K562 (cell line): ENCODE data around the gene KCNK6. TPM values are rescaled to one million over a fixed set of nuclear protein-coding genes. Genes with fewer than 3 reads are reported as not detected.

Experiments used
- ATAC-seq: fragments of 200-7000 bp; cut with Tn5 transposase; 3 replicates; pipeline ENCODE4 v1.9.1; 2020; ENCODE audit warnings: moderate library complexity
- BruUV-seq: library from RNA; stranded (reverse); fragments of 400-500 nt; replicated peaks from 2 replicates; lab custom pipeline; 2021; lab: Mats Ljungman, UMichigan
- CTCF ChIA-PET: fragments of 300-600 bp; formaldehyde crosslinking; extraction: SDS; loops from one replicate; lab custom pipeline; 2021; ENCODE audit warnings: low intra/inter-chr PET ratio; lab: Yijun Ruan, JAX
- POLR2A ChIA-PET: fragments of 300-600, 350-650 bp; sonication (Branson Sonifier 250); formaldehyde crosslinking; extraction: SDS; loops from one replicate; lab custom pipeline; 2021; ENCODE audit warnings: antibody characterized with exemption, inconsistent platforms; lab: Yijun Ruan, JAX
- DNase-seq, 4 experiments: peaks; one replicate each; pipeline versions ENCODE4 v3.0.0 to v3.0.0-alpha.2; 2011 to 2018; ENCODE audit warnings: low spot score in 3 of 4, mixed read lengths in 3 of 4; ENCODE audit errors: extremely low read depth in 1 of 4
- FAIRE-seq: peaks from 2 replicates; lab custom pipeline; 2011; peaks lifted over from hg19 to GRCh38; lab: Jason Lieb, UNC
- H2AFZ ChIP-seq: 2 replicates; pipeline ENCODE4 v1.6.0; 2011; ENCODE audit warnings: low read depth, low read length, control low read depth, inconsistent platforms
- H3K27ac ChIP-seq: fragments of 200-600 bp; 3 replicates; pipeline ENCODE4 v1.8.0; 2011; ENCODE audit warnings: low read depth, mild to moderate bottlenecking, control low read depth, inconsistent platforms, low read length, moderate library complexity, mixed read lengths; ENCODE audit errors: extremely low read depth
- H3K27me3 ChIP-seq, 2 experiments: fragments of 300-600 bp in 1 of 2; 2 replicates in 1 of 2; 3 replicates in 1 of 2; pipeline versions ENCODE4 v1.6.0 to v1.8.0; 2011; ENCODE audit warnings: inconsistent platforms in 2 of 2, low read length in 2 of 2, mild to moderate bottlenecking in 1 of 2, mixed read lengths in 1 of 2, moderate library complexity in 1 of 2; ENCODE audit not compliant: control insufficient read depth in 2 of 2, insufficient read depth in 2 of 2
- H3K36me3 ChIP-seq: fragments of 300-600 bp; 3 replicates; pipeline ENCODE4 v1.8.0; 2011; ENCODE audit warnings: mild to moderate bottlenecking, low read length, inconsistent platforms; ENCODE audit not compliant: control insufficient read depth, insufficient read depth
- H3K4me1 ChIP-seq, 2 experiments: fragments of 200-600 bp in 1 of 2; replicated peaks in 1 of 2; 2 replicates in 1 of 2; 3 replicates in 1 of 2; pipeline versions ENCODE4 v1.5.1 to v1.8.0; 2011; ENCODE audit warnings: inconsistent platforms in 2 of 2, low read length in 2 of 2, mild to moderate bottlenecking in 1 of 2, mixed read lengths in 1 of 2, moderate library complexity in 1 of 2; ENCODE audit not compliant: control insufficient read depth in 2 of 2, insufficient read depth in 2 of 2
- H3K4me2 ChIP-seq: 2 replicates; pipeline ENCODE4 v1.6.1; 2011; ENCODE audit warnings: low read length, control low read depth, inconsistent platforms, mixed read lengths; ENCODE audit not compliant: insufficient read depth
- H3K4me3 ChIP-seq: fragments of 200-600 bp; sonication (generic), shearing (Covaris generic); 2 replicates; pipeline ENCODE4 v1.5.1; 2016; ENCODE audit warnings: control low read depth, inconsistent platforms
- H3K79me2 ChIP-seq: fragments of 200-600 bp; 3 replicates; pipeline ENCODE4 v1.8.0; 2011; ENCODE audit warnings: low read length, inconsistent platforms; ENCODE audit not compliant: control insufficient read depth, insufficient read depth
- H3K9ac ChIP-seq, 2 experiments: 2 replicates each; pipeline versions ENCODE4 v1.6.0 to v1.6.1; 2011; ENCODE audit warnings: low read depth in 2 of 2, low read length in 2 of 2, control low read depth in 1 of 2, inconsistent platforms in 1 of 2, mild to moderate bottlenecking in 1 of 2, mixed read lengths in 1 of 2; ENCODE audit not compliant: insufficient read depth in 1 of 2
- H3K9me1 ChIP-seq: one replicate; pipeline ENCODE4 v1.6.0; 2011; ENCODE audit warnings: inconsistent platforms, mild to moderate bottlenecking, low read length, moderate library complexity; ENCODE audit not compliant: control insufficient read depth, insufficient read depth
- H3K9me3 ChIP-seq: replicated peaks from 2 replicates; pipeline ENCODE4 v1.5.1; 2011; ENCODE audit warnings: low read depth, low read length, inconsistent platforms; ENCODE audit not compliant: control insufficient read depth, insufficient read depth
- H4K20me1 ChIP-seq: replicated peaks from 2 replicates; pipeline ENCODE4 v1.6.1; 2011; ENCODE audit warnings: low read length, inconsistent platforms, mixed read lengths; ENCODE audit not compliant: control insufficient read depth, insufficient read depth
- BCL6 ChIP-seq: fragments of 250-450 bp; sonication (Bioruptor Pico); IDR thresholded peaks from 2 replicates; pipeline ENCODE4 v1.4.0; 2020
- EGR1 ChIP-seq: fragments of 450-650 bp; conservative IDR thresholded peaks from 2 replicates; pipeline ENCODE4 v1.6.1; 2017; ENCODE audit warnings: mild to moderate bottlenecking
- EP400 ChIP-seq: fragments of 450-650 bp; IDR thresholded peaks from 2 replicates; pipeline ENCODE4 v1.6.1; 2017; ENCODE audit warnings: antibody characterized with exemption, mild to moderate bottlenecking, moderate library complexity
- HDGF ChIP-seq: fragments of 450-650 bp; IDR thresholded peaks from 2 replicates; pipeline ENCODE4 v1.6.1; 2016
- HMGXB4 ChIP-seq: sonication (generic); formaldehyde crosslinking; IDR thresholded peaks from 2 replicates; pipeline ENCODE4 v1.8.1; 2023; ENCODE audit warnings: mild to moderate bottlenecking, missing genetic modification reagents
- MNT ChIP-seq, 2 experiments: fragments of 450-650 bp; conservative IDR thresholded peaks; 2 replicates each; pipeline ENCODE4 v1.6.1; 2017; ENCODE audit warnings: mild to moderate bottlenecking in 2 of 2, moderate library complexity in 2 of 2
- PHF8 ChIP-seq: fragments of 200-600 bp; sonication (generic); IDR thresholded peaks from 2 replicates; pipeline ENCODE4 v1.6.1; 2012; ENCODE audit warnings: mixed run types, mild to moderate bottlenecking, inconsistent platforms, low read length, moderate library complexity, borderline replicate concordance
- PML ChIP-seq: IDR thresholded peaks from 2 replicates; pipeline ENCODE4 v1.6.1; 2012; ENCODE audit warnings: low read length, inconsistent platforms
- SMARCA4 ChIP-seq: fragments of 450-650 bp; IDR thresholded peaks from 2 replicates; pipeline ENCODE4 v1.6.1; 2016
- SUPT5H ChIP-seq: fragments of 450-650 bp; IDR thresholded peaks from 2 replicates; pipeline ENCODE4 v1.6.1; 2016
- TCF3 ChIP-seq: sonication (generic); formaldehyde crosslinking; IDR thresholded peaks from 2 replicates; pipeline ENCODE4 v1.4.0; 2020; ENCODE audit warnings: mild to moderate bottlenecking, missing genetic modification reagents
- TFAP4 ChIP-seq: sonication (generic); formaldehyde crosslinking; IDR thresholded peaks from 2 replicates; pipeline ENCODE4 v1.8.0; 2022; ENCODE audit warnings: missing genetic modification reagents, mild to moderate bottlenecking, moderate library complexity, borderline replicate concordance
- ZFP30 ChIP-seq: fragments of 250-450 bp; sonication (Bioruptor Pico); IDR thresholded peaks from 2 replicates; pipeline ENCODE4 v1.8.0; 2022; ENCODE audit warnings: moderate library complexity, mild to moderate bottlenecking, inconsistent platforms, borderline replicate concordance
- ZNF740 ChIP-seq, 3 experiments: fragments of 200-800 bp in 1 of 3; sonication (Bioruptor generic) in 1 of 3; sonication (generic) in 1 of 3; formaldehyde crosslinking in 1 of 3; IDR thresholded peaks; 2 replicates each; pipeline versions ENCODE4 v1.6.1 to v1.8.0; 2016 to 2022; ENCODE audit warnings: mild to moderate bottlenecking in 2 of 3, missing compliant biosample characterization in 2 of 3, missing genetic modification characterization in 2 of 3, missing genetic modification reagents in 1 of 3
- WGBS: fragments of 100-300 bp; shearing (Covaris generic); methylation state at CpG from one replicate; pipeline ENCODE4 v1.1.6; 2016; ENCODE audit warnings: low coverage, mixed read lengths; ENCODE audit not compliant: insufficient coverage; ENCODE audit errors: missing lambda C conversion rate; 5-methylcytosine and 5-hydroxymethylcytosine counted together
- in situ Hi-C: fragments of 300-500 bp; cut with MboI; formaldehyde crosslinking; loops from 4 replicates; pipeline ENCODE4 v1.15.0; 2018; ENCODE audit warnings: inconsistent platforms, mixed read lengths
- intact Hi-C: fragments of 100-400 bp; cut with micrococcal nuclease; formaldehyde crosslinking; loops from 2 replicates; pipeline ENCODE4 v1.14.2; 2022
- polyA plus RNA-seq, 8 experiments: library from polyadenylated mRNA; depleted of rRNA in 4 of 8; stranded (reverse) in 5 of 8; unstranded in 3 of 8; fragments of >200 nt; fragmentation: Nextera tagmentation in 2 of 8; fragmentation: Illumina TruSeq in 1 of 8; extraction: Ambion mirVana in 2 of 8; extraction: Trizol in 1 of 8; gene quantifications; 2 replicates each; pipeline versions ENCODE4 v1.2.1 to v1.2.3, GENCODE V29; 2011 to 2014; ENCODE audit warnings: inconsistent platforms in 1 of 8, missing spikeins in 1 of 8
- total RNA-seq, 7 experiments: library from RNA; depleted of rRNA in 6 of 7; stranded (reverse); fragments of >200 nt in 6 of 7; fragmentation: Illumina TruSeq in 2 of 7; extraction: Trizol in 2 of 7; gene quantifications; 2 replicates each; pipeline versions ENCODE4 v1.2.1 to v1.2.3, GENCODE V29; 2011 to 2021; ENCODE audit warnings: low replicate concordance in 1 of 7

KCNK6 gene
- total and polyA plus RNA-seq, 9 of the 15 experiments (the other 6 are each of a cell fraction or from before 2014, with no cell fraction given) = 0.05 to 0.42 (median 0.15) TPM

GRCh38 chr19:38361633-38362075, 42.0 kb downstream of the KCNK6 start (continued):
- TF ChIP-seq HMGXB4 (CRISPR knock-in tag) (no peak), ZFP30 (no peak), TCF3 (CRISPR knock-in tag) (no peak), SMARCA4 (no peak), BCL6 (CRISPR knock-in tag) (no peak), HDGF (no peak)

- Histone ChIP-seq H3K9me3 (no peaks in the 10 kb centered on the region), H3K4me3 (peak overlapping the region; percentile 64), H3K4me2 (peak overlapping the region; percentile 91), H3K9me1 (no peaks in the 10 kb centered on the region), H3K27ac (no peak overlapping the region), H3K9ac (peak overlapping the region in 1 of 2 experiments; percentile 86; a peak in 2 of 4 replicates), H3K4me1 (peaks cover 10 to 26% of the 10 kb centered on the region in 2 experiments; a peak in 4 of 5 replicates), H4K20me1 (peaks cover 10% of the 10 kb centered on the region; the same call in 1 of the 2 replicates), H3K36me3 (no peaks in the 10 kb centered on the region), H2AFZ (peak overlapping the region; percentile 98), H3K79me2 (no peaks in the 10 kb centered on the region), H3K27me3 (peaks cover 24 to 26% of the 10 kb centered on the region in 2 experiments)
- intact Hi-C loops (no loop called here), in situ Hi-C loops (no loop called here)
- DNase-seq (peak; percentile 91 to 95 (median 92)), ATAC-seq (peak; percentile 91), FAIRE-seq (peak; percentile 85)
- WGBS = under 1% methylated on average over 53 of the region's 68 CpGs
- ChIA-PET CTCF (no interaction called here), POLR2A (interaction anchor here (0.6 to 1.3 kb wide), 4 partner anchors 9 to 159 kb away, joined by 3 to 8 read pairs (median 3); partner anchors contain the start of gene PSMD8)
- BruUV-seq = no TSS peak
- TF ChIP-seq PML (no peak), EP400 (peak; percentile 1; the same call in 1 of the 2 replicates), TFAP4 (CRISPR knock-in tag) (peak; percentile 78), PHF8 (peak; percentile 50; the same call in 1 of the 2 replicates), ZNF740 (CRISPR knock-in tag; IDR thresholded peaks at IDR 0.05) (0 out of 2 replicates have a peak, but pooled peaks have one; percentile 43), ZNF740 (tag; IDR thresholded peaks at IDR 0.05) (no peak), SUPT5H (0 out of 2 replicates have a peak, but pooled peaks have one; percentile 26), EGR1 (peak; percentile 77), MNT (conservative IDR thresholded peaks at IDR 0.05) (peak in 1 of 2 experiments; percentile 55; a peak in 2 of 4 replicates)
Observed at GRCh38 chr19:38362076-38362945, 42.7 kb downstream of the KCNK6 start.
